HG02870 (cell line): ENCODE results near the gene ADD2.
"Not testable (repeated sequence)": the region's sequence is repeated elsewhere in the genome, so short reads cannot be mapped to it uniquely, and the experiment has no call there.

Source experiments
- ATAC-seq: cut with Tn5 transposase; IDR thresholded peaks from one replicate; pipeline ENCODE4 v1.9.1; 2021; ENCODE audit warnings: mild to moderate bottlenecking, moderate library complexity; ENCODE audit not compliant: unreplicated experiment

The ADD2 gene

GRCh38 chr2:70678576-70679143 lies 89.3 kb downstream of the ADD2 start:
- ATAC-seq: no peak

GRCh38 chr2:70676301-70677035 lies 91.5 kb downstream of the ADD2 start:
- ATAC-seq: no peak

DNA sequence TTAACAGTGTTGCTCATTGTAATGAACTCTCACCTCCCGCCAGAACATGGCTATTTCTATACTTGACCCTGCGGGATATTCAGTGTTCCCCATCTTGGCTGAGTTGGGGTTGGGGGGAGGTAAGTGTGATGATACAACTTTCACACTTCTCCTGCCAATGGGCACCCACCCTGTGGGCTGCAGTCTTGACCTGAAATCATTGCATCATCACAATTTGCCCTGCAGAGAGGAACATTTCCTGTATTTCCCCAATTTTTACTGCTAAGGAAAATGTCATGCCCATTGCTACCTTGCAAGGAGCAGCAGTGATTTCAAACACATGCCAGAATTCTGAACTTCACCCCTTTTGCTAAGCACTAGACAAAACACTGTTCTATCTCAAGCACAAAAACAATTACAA lies 92.1 kb downstream of the ADD2 start:
- ATAC-seq: no peak

DNA sequence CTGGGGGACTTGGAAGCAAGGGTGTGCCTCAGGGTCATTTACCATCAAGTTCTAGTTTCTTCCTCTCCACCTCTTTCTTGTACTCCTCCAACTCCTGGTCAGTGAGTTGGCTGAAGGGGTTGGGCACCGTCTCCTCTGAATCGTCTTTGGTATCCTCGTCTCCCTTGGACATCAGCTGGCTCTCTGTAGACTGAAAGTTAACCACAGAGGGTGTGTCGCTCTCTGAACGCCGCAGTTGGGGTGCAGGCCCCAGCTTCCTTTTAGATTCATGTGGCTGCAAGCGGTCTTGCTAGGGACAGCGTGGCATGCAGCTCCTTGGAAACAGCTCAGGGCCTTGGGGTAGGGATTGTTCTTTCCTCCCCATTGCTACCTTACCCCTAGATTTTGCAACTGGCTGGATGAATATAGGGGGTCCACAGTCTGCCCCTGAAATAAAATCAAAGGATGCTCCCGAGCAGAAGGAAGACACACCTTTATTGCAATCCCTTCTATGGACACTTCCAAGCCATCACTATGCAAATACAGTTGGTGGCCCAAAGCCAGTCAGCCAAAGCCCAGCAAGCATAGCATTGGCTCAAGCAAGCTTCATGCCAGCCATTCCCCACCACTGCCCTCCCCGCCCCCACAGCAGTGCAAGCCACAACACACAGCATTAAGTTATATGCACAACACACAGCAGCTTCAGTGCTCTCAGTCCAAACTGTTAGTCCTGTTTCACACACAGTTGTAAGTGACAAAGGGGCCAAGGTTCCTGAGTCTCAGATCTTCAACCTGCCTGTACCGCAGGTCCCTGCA lies 93.2 kb downstream of the ADD2 start:
- ATAC-seq: no peak

GRCh38 chr2:70673041-70673647 lies 94.9 kb downstream of the ADD2 start:
- no peak for ATAC-seq

- no peak for ATAC-seq
Measured at GRCh38 chr2:70671092-70671675, 96.8 kb downstream of the ADD2 start.

DNA sequence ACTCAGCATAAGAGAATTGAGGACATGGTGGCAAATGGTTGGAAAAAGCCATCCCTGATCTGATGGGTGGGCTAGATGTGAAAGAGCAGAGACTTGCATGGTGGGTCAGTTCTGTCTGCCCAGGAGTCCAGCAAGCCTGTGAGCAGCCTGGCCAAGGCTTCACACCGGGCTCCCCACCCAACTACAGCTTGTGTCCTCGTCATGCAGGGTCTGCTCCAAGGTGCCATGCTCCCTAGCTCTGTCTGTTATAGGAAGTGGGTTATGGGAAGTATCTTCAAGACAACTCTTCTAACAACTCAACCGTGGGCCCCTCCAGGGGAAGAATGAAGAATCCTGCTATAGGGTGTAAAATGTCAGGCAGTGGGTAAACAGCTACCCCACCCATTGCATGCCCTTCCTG lies 97.4 kb downstream of the ADD2 start:
- ATAC-seq: no peak

DNA sequence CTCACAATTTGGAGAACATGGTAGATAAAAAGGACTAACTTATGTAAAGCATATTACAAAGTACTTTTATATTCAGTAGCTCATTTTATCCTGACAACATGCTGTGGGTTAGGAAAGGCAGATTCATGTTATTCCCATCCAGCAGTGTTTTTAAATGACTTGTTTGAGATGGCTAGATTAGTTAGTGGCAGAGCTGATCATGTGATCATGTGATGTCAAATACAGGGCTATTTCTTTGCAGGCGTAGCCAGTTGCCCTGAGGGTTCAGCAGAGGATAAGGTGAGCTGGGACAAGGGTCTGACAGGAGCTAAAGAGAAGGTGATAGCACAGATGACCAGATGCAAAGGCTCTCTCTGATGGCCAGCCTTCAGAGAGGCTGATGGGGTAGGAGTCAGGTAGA lies 97.8 kb downstream of the ADD2 start:
- ATAC-seq: no peak

- ATAC-seq: no peak
Measured at GRCh38 chr2:70668911-70669310, 99.1 kb downstream of the ADD2 start.

- no peak for ATAC-seq
Measured at GRCh38 chr2:70668432-70668831, 99.6 kb downstream of the ADD2 start.

DNA sequence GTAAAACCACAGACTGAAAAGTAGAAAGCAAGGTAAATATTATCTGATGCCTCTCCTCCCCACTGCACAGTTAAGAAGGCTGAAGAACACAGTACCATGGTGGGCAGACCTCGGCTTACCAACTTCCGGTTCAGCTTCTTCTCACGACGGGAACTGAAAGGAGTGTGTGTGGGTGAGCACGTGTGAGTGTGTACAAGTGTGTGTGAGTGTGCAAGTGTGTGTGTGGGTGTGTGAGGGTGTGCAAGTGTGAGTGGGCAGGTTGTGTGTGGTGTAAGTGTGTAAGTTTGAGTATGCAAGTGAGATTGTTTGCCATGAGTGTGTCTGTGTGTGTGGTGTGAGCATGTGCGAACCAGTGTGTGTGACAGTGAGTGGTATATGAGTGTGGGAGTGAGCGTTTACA lies 103.5 kb downstream of the ADD2 start:
- no peak for ATAC-seq

DNA sequence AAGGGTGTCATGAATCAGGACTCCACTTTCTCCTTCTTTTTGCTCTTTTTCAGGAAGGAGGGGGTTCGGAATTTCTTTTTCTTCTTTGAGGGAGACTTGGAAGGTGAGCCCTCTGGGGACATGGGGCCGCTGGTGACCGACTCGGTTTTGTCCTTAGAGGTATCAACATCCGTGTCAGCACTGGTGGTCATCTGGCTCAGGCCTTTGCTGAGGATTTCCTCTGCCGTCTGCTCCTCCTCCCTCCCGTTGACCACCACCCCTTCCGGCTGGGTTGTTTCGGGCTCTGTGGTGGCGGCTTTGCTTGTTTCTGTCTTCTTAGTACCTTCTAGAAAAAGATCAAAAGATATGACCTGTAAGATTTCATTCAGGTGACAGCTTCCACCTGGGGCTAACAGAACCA lies 104.6 kb downstream of the ADD2 start:
- ATAC-seq: no peak

DNA sequence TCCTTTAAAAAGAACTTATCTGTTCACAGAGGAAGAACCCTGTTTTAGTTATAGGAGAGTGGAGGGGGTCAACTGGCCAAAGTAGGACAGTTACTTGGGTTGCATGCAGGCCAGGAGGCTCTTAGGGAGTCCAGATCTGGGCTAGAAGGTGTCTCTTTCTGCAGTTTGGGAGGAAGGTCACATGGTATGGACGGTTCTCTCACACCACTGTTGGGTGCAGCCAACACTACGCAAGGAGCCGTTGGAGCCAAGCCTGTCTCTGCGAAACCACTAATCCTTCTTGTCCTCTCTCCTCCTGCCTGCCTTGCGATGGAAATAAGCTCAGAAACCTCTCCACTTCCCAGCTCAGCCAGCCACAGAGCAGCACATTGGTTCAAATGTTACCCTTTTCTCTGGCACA lies 108.4 kb downstream of the ADD2 start:
- ATAC-seq: no peak

- ATAC-seq: no peak
Measured at GRCh38 chr2:70658476-70658875, 109.5 kb downstream of the ADD2 start.

GRCh38 chr2:70657246-70657645 lies 110.8 kb downstream of the ADD2 start:
- no peak for ATAC-seq

DNA sequence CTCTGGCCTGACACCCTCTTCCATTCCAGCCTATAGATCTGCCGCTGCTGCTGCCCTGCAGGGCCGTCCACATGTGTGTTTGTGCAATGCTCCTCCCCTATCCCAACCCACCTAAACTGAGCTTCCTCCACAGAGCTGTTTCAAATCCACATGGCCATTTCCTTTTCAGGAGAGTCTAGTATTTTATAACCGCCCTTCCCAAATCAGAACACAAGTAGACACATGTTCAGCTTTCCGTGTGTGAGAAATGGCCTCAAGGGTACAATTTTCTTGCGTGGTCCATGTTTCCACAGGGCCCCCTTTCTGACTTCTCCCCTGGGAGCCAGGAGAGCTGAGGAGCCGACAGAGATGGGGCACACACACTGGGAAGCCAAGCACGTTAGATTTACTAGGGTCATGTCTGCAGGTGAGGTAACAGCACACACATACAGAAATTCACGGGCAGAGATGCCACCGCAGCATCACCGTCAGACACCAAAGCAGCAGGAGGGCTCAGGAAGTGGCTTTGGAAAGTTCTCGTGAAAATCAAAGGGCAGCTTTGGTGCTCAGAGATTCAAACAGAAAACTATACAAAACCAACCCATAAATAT lies 111.5 kb downstream of the ADD2 start:
- no peak for ATAC-seq

- ATAC-seq: no peak
Measured at GRCh38 chr2:70655786-70656185, 112.2 kb downstream of the ADD2 start.

DNA sequence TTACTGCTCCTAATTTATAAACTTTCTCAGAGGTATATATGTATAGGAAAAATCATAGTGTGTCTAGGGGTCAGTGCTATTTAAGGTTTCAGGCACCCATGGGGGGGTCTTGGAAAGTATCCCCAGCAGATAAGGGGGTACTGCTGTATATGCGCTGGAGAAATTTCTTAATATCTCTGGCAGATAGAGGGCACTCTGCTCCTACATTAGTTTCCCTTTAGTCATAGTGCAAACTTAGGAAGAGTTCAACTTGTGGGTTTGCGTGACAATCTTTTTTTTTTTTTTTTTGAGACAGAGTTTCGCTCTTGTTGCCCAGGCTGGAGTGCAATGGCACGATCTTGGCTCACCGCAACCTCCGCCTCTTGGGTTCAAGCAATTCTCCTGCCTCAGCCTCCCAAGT lies 112.8 kb downstream of the ADD2 start:
- not testable (repeated sequence) for ATAC-seq

- ATAC-seq: no peak
Measured at GRCh38 chr2:70651727-70652126, 116.3 kb downstream of the ADD2 start.

GRCh38 chr2:70651014-70651413 lies 117.0 kb downstream of the ADD2 start:
- no peak for ATAC-seq

- ATAC-seq: no peak
Measured at GRCh38 chr2:70648961-70649360, 119.0 kb downstream of the ADD2 start.
